Effector memory CD4-positive, alpha-beta T cell (primary cell): ENCODE results near the gene MEGF11.

ENCODE experiments used
- DNase-seq, 3 donors: peaks; one replicate each; pipeline ENCODE4 v3.0.0-alpha.2; 2020
- H3K27ac ChIP-seq: 2 replicates; pipeline ENCODE4 v1.7.0; 2013; ENCODE audit warnings: mild to moderate bottlenecking, low read length, moderate library complexity; ENCODE audit not compliant: insufficient read depth, poor library complexity, severe bottlenecking
- H3K27me3 ChIP-seq: replicated peaks from 2 replicates; pipeline ENCODE4 v1.7.0; 2013; ENCODE audit warnings: mild to moderate bottlenecking, low read length; ENCODE audit not compliant: insufficient read depth, control insufficient read depth, poor library complexity, severe bottlenecking
- H3K36me3 ChIP-seq: 2 replicates; pipeline ENCODE4 v1.7.0; 2013; ENCODE audit warnings: mild to moderate bottlenecking, low read length, moderate library complexity; ENCODE audit not compliant: control insufficient read depth, insufficient read depth
- H3K4me1 ChIP-seq: 2 replicates; pipeline ENCODE4 v1.7.0; 2013; ENCODE audit warnings: low read length, mild to moderate bottlenecking; ENCODE audit not compliant: control insufficient read depth, insufficient read depth, poor library complexity, severe bottlenecking
- H3K4me3 ChIP-seq: 2 replicates; pipeline ENCODE4 v1.7.0; 2013; ENCODE audit warnings: low read length, low read depth, mild to moderate bottlenecking; ENCODE audit not compliant: insufficient read depth, poor library complexity, severe bottlenecking
- H3K9me3 ChIP-seq: 2 replicates; pipeline ENCODE4 v1.7.0; 2013; ENCODE audit warnings: mild to moderate bottlenecking, low read length, moderate library complexity; ENCODE audit not compliant: control insufficient read depth

Gene MEGF11

DNA sequence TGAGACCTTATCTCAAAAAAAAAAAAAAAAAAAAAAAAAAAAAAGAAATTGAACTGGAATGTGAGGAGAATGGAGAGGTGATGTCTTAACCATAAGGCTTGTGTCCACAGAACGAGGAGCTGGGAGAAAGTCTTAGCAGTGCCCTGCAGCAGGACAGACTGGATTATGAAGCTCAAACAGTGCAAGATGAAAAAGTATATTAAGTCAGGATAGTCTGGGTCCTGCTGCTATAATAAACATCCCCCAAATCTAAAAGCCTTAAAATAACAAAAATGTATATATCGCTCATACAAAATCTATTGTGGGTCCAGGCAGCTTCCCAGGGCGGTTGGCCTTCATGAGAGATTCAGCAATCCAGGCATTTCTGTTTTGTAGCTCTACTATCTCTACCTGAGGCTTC lies 208.7 kb downstream of the MEGF11 start:
- no peaks in the 10 kb centered on the region for H3K27me3 ChIP-seq

DNA sequence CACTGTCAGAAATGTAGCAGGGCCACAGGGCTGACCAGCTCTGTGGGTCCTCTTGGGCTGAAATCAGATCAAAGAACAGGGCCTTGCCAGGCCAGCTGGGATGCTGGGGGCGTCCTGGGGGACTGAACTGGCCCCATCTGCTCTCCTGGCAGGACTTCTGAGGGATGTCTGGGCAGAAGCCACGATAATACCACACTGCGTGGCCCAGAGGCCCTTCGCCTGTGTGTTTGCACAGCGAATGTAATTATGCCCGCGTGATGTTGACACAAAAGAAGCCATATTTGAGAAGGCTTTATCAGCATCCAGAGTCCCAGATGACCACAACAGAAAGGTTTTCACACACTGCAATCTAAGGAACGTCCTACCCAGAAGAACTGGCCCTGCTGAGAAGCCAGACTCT lies 210.3 kb downstream of the MEGF11 start:
- Histone ChIP-seq H3K27me3 (no peaks in the 10 kb centered on the region), H3K4me3 (no peak overlapping the region), H3K36me3 (no peaks in the 10 kb centered on the region), H3K4me1 (no peaks in the 10 kb centered on the region), H3K27ac (no peak overlapping the region), H3K9me3 (no peaks in the 10 kb centered on the region)
- DNase-seq = no peak

More for the DNA sequence above, 208.7 kb downstream of the MEGF11 start:
- H3K27ac ChIP-seq = no peak overlapping the region
- no peak overlapping the region for H3K4me3 ChIP-seq
- no peaks in the 10 kb centered on the region for H3K4me1 ChIP-seq
- no peak for DNase-seq
- H3K36me3 ChIP-seq = no peaks in the 10 kb centered on the region
- no peaks in the 10 kb centered on the region for H3K9me3 ChIP-seq

GRCh38 chr15:66042624-66043023 lies 210.9 kb downstream of the MEGF11 start:
- H3K9me3 ChIP-seq = no peaks in the 10 kb centered on the region
- no peaks in the 10 kb centered on the region for H3K36me3 ChIP-seq
- no peak overlapping the region for H3K4me3 ChIP-seq
- H3K27ac ChIP-seq = no peak overlapping the region
- no peak for DNase-seq
- H3K4me1 ChIP-seq = no peaks in the 10 kb centered on the region
- H3K27me3 ChIP-seq = no peaks in the 10 kb centered on the region

- H3K9me3 ChIP-seq = no peaks in the 10 kb centered on the region
- H3K27ac ChIP-seq = no peak overlapping the region
- no peaks in the 10 kb centered on the region for H3K27me3 ChIP-seq
- no peak for DNase-seq
- no peak overlapping the region for H3K4me3 ChIP-seq
- no peaks in the 10 kb centered on the region for H3K4me1 ChIP-seq
- no peaks in the 10 kb centered on the region for H3K36me3 ChIP-seq
Measured at GRCh38 chr15:66041276-66041675, 212.3 kb downstream of the MEGF11 start.

GRCh38 chr15:66040211-66040892 lies 213.2 kb downstream of the MEGF11 start:
- no peaks in the 10 kb centered on the region for H3K27me3 ChIP-seq
- no peaks in the 10 kb centered on the region for H3K4me1 ChIP-seq
- no peak for DNase-seq
- no peak overlapping the region for H3K27ac ChIP-seq
- no peaks in the 10 kb centered on the region for H3K9me3 ChIP-seq
- H3K4me3 ChIP-seq = no peak overlapping the region
- H3K36me3 ChIP-seq = no peaks in the 10 kb centered on the region

- Histone ChIP-seq H3K27me3 (no peaks in the 10 kb centered on the region), H3K4me3 (no peak overlapping the region), H3K27ac (no peak overlapping the region), H3K36me3 (no peaks in the 10 kb centered on the region), H3K9me3 (no peaks in the 10 kb centered on the region), H3K4me1 (no peaks in the 10 kb centered on the region)
- DNase-seq = no peak
Measured at GRCh38 chr15:66039117-66039871, 214.3 kb downstream of the MEGF11 start.

- no peak overlapping the region for H3K27ac ChIP-seq
- no peaks in the 10 kb centered on the region for H3K27me3 ChIP-seq
- no peaks in the 10 kb centered on the region for H3K4me1 ChIP-seq
- no peak for DNase-seq
- no peak overlapping the region for H3K4me3 ChIP-seq
- no peaks in the 10 kb centered on the region for H3K36me3 ChIP-seq
- H3K9me3 ChIP-seq = no peaks in the 10 kb centered on the region
Measured at GRCh38 chr15:66038387-66039116, 215.0 kb downstream of the MEGF11 start.

DNA sequence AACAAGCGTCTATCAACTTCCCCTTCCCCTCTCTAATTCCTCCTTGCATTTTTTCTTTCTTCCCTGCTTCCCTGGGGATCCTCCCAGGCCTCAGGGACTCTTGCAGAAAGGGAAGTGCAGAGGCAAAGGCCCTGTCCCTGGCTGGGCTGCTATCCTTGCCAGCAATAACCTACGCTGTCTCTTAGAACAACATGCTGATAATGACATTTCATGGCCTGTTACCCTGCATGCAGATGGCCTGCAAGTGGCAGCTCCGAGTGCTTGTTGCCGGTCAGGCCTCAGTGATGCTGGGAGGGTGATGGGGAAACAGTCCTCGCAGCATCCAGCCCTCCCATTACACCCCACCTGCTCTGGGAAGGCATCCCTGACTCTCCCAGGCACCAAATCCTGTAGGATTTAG lies 216.7 kb downstream of the MEGF11 start:
- no peak overlapping the region for H3K4me3 ChIP-seq
- no peak overlapping the region for H3K27ac ChIP-seq

GRCh38 chr15:66035901-66036300 lies 217.6 kb downstream of the MEGF11 start:
- H3K27ac ChIP-seq = no peak overlapping the region
- H3K36me3 ChIP-seq = no peaks in the 10 kb centered on the region
- no peaks in the 10 kb centered on the region for H3K4me1 ChIP-seq
- no peak for DNase-seq
- no peaks in the 10 kb centered on the region for H3K27me3 ChIP-seq
- no peaks in the 10 kb centered on the region for H3K9me3 ChIP-seq
- no peak overlapping the region for H3K4me3 ChIP-seq

More for the DNA sequence above, 216.7 kb downstream of the MEGF11 start:
- H3K36me3 ChIP-seq = no peaks in the 10 kb centered on the region
- no peaks in the 10 kb centered on the region for H3K27me3 ChIP-seq
- H3K4me1 ChIP-seq = no peaks in the 10 kb centered on the region
- H3K9me3 ChIP-seq = no peaks in the 10 kb centered on the region
- no peak for DNase-seq

DNA sequence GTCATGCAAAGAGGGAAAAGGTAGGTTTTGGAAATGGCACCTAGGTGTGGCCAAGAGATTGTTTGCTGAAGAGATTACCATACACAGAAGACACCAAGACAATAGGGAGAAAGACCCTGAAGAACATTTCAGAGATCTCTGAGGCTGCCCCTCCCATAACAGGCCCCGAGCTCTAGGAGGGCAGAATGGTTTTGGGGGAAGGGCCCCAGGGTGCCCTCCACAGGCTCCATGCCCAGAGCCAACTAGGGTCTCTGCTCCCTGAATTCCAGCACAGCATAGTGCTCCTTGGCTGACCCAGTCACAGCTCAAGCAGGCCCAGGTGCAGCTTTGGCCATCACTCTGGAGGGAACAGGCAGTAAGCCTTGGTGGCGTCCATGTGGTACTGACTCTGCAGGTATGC lies 220.4 kb downstream of the MEGF11 start:
- no peak for DNase-seq
- Histone ChIP-seq H3K36me3 (no peaks in the 10 kb centered on the region), H3K9me3 (no peaks in the 10 kb centered on the region), H3K27me3 (no peaks in the 10 kb centered on the region), H3K4me3 (no peak overlapping the region), H3K27ac (no peak overlapping the region), H3K4me1 (no peaks in the 10 kb centered on the region)
